Small intestine (tissue), 7 donors: ENCODE results near the gene PLEKHS1. TPM values are rescaled to one million over a fixed set of nuclear protein-coding genes. Genes with fewer than 3 reads are reported as not detected.
A peak's percentile ranks its signal among the peaks of the same experiment; 100 is the strongest.
"Not testable (repeated sequence)": the region's sequence is repeated elsewhere in the genome, so short reads cannot be mapped to it uniquely, and the experiment has no call there.

Experiments
- DNase-seq, 2 donors: peaks; one replicate each; pipeline versions ENCODE4 v3.0.0 to v3.0.0-alpha.2; 2013
- FAIRE-seq: peaks from 2 replicates; lab custom pipeline; 2012; peaks lifted over from hg19 to GRCh38; lab: Jason Lieb, UNC
- H3K27ac ChIP-seq, 3 donors: one replicate each; pipeline ENCODE4 v1.5.1; 2013; ENCODE audit warnings: low read length in 2 of 3, mild to moderate bottlenecking in 2 of 3, control low read depth in 1 of 3, inconsistent platforms in 1 of 3, low read depth in 1 of 3, moderate library complexity in 1 of 3
- H3K27me3 ChIP-seq, 3 donors: one replicate each; pipeline ENCODE4 v1.6.1; 2013; ENCODE audit warnings: low read length in 3 of 3, inconsistent platforms in 1 of 3; ENCODE audit not compliant: control insufficient read depth in 3 of 3, insufficient read depth in 3 of 3
- H3K36me3 ChIP-seq, 3 donors: one replicate each; pipeline ENCODE4 v1.6.1; 2013; ENCODE audit warnings: low read length in 3 of 3, inconsistent platforms in 1 of 3, low read depth in 1 of 3, mild to moderate bottlenecking in 1 of 3, moderate library complexity in 1 of 3; ENCODE audit not compliant: control insufficient read depth in 3 of 3, insufficient read depth in 2 of 3
- H3K4me1 ChIP-seq, 3 donors: one replicate each; pipeline ENCODE4 v1.6.1; 2013; ENCODE audit warnings: low read length in 2 of 3, inconsistent platforms in 1 of 3, low read depth in 1 of 3, mild to moderate bottlenecking in 1 of 3, moderate library complexity in 1 of 3; ENCODE audit not compliant: control insufficient read depth in 3 of 3, insufficient read depth in 2 of 3
- H3K4me3 ChIP-seq, 3 donors: one replicate each; pipeline ENCODE4 v1.5.1; 2013; ENCODE audit warnings: low read length in 3 of 3, control low read depth in 1 of 3, inconsistent platforms in 1 of 3, low read depth in 1 of 3, mild to moderate bottlenecking in 1 of 3, moderate library complexity in 1 of 3
- H3K9me3 ChIP-seq, 2 donors: one replicate each; pipeline ENCODE4 v1.6.1; 2013; ENCODE audit warnings: low read depth in 1 of 2, low read length in 1 of 2; ENCODE audit not compliant: control insufficient read depth in 2 of 2, insufficient read depth in 1 of 2
- WGBS, 3 donors: extraction: QIAGEN DNeasy Blood & Tissue Kit; methylation state at CpG; one replicate each; pipeline ENCODE4 v1.1.7; 2013; 5-methylcytosine and 5-hydroxymethylcytosine counted together
- polyA plus RNA-seq, 4 donors: library from polyadenylated mRNA; stranded (reverse) in 3 of 4; unstranded in 1 of 4; fragments of 200-250 nt in 3 of 4; fragments of 120-200 nt in 1 of 4; gene quantifications; one replicate each; pipeline versions ENCODE4 v1.2.1 to v1.2.3, GENCODE V29; 2013
- donor health status: healthy with polysubstance abuse.
- donor health status: control.
- donor health status: control.
- donor health status: Bipolar disorder and iron deficiency.
- donor health status: healthy.

Gene PLEKHS1
- polyA plus RNA-seq, 4 donors: 23.1 to 60.0 (median 39.8) TPM

- WGBS, 3 donors: 82 to 86% (median 85%) methylated on average over 8 of the region's 8 CpGs
- no peaks in the 10 kb centered on the region for H3K9me3 ChIP-seq
- no peaks in the 10 kb centered on the region for H3K27me3 ChIP-seq
- H3K27ac ChIP-seq: no peak overlapping the region
- no peak overlapping the region for H3K4me3 ChIP-seq
- DNase-seq (no peak), FAIRE-seq (no peak)
- peaks cover 0 to 7% (median 0%) of the 10 kb centered on the region in 3 donors for H3K36me3 ChIP-seq
- no peaks in the 10 kb centered on the region for H3K4me1 ChIP-seq
These were observed 31.7 kb downstream of the PLEKHS1 start for GRCh38 chr10:113782986-113783704.

DNA sequence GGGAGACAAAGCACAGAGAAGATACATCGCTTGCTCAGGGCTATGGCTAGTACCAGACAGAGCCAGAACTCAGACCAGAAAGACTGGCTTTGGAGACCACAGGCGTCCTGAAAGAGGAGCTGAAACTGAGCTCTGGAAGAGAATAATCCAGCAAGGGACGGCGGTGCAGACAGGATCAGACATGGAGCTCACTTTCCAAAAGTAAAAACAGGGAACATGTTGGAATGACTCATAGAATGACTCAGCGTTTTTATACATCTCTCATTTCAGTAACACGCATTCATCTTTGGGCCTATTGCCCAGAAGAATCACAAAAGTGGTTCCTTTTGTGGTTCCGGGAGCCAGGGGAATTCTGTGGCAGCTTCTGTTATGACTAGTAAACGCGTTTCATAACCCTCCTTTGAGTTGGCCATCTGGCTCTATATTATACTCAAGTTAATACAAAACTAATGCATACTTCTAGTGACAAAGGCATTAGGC, 37.2 kb downstream of the PLEKHS1 start:
- Histone ChIP-seq H3K4me1 (no peaks in the 10 kb centered on the region), H3K4me3 (no peak overlapping the region), H3K27me3 (no peaks in the 10 kb centered on the region), H3K9me3 (no peaks in the 10 kb centered on the region), H3K27ac (no peak overlapping the region), H3K36me3 (no peaks in the 10 kb centered on the region)
- FAIRE-seq (no peak), DNase-seq (peak; percentile 6 to 15)
- 45 to 62% (median 55%) methylated on average over 9 of the region's 9 CpGs for WGBS, 3 donors

DNA sequence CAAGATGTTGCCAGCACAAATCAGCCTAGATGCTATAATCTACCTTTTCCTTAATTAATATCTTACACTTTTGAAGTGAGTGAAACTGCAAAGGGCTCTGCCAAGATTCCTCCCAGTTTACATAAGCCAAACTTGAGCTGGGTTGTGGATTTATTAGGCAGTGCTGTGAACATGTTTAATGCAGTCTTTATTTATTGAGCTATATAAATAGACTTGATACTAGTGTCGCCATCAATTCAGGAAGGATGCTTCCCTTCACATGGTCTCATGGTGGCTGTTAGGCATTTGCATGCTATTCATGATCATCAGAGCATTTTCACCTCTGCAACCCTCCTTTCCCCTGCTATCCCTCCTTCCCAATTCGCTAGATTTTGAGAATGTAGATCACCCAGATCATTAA, 40.2 kb downstream of the PLEKHS1 start:
- H3K27me3 ChIP-seq: no peaks in the 10 kb centered on the region
- 58 to 77% (median 71%) methylated on average over 2 of the region's 2 CpGs for WGBS, 3 donors
- H3K9me3 ChIP-seq: no peaks in the 10 kb centered on the region
- DNase-seq (no peak), FAIRE-seq (no peak)
- H3K4me3 ChIP-seq: no peak overlapping the region
- no peaks in the 10 kb centered on the region for H3K36me3 ChIP-seq
- no peaks in the 10 kb centered on the region for H3K4me1 ChIP-seq
- no peak overlapping the region for H3K27ac ChIP-seq

GRCh38 chr10:113801569-113801968, 50.1 kb downstream of the PLEKHS1 start:
- Histone ChIP-seq H3K9me3 (no peaks in the 10 kb centered on the region), H3K36me3 (no peaks in the 10 kb centered on the region), H3K4me3 (no peak overlapping the region), H3K27me3 (no peaks in the 10 kb centered on the region), H3K4me1 (no peaks in the 10 kb centered on the region), H3K27ac (peak overlapping the region in 1 of 3 donors; percentile 12)
- no peak for FAIRE-seq
- DNase-seq: no peak
- 75 to 90% (median 82%) methylated on average over 6 of the region's 6 CpGs for WGBS, 3 donors

DNA sequence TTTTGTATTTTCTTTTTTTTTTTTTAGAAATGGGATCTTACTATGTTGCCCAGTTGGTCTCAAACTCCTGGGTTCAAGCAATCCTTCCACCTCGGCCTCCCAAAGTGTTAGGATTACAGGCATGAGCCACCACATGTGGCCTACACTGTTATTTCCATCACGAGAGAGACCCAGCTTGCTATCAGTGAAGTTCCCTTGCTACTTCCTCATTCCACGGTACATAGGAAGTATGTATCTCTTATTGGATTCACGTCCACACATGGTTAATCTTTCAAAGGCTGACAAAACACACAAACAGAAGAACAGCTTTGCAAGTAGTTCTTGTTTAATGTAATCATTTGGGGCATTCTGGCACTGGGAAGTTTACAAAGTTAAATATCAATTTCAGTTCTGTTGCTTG, 51.5 kb downstream of the PLEKHS1 start:
- FAIRE-seq (no peak), DNase-seq (peak; percentile 14 to 18)
- no peaks in the 10 kb centered on the region for H3K36me3 ChIP-seq
- no peaks in the 10 kb centered on the region for H3K27me3 ChIP-seq
- no peak overlapping the region for H3K27ac ChIP-seq
- H3K9me3 ChIP-seq: no peaks in the 10 kb centered on the region
- H3K4me1 ChIP-seq: no peaks in the 10 kb centered on the region
- H3K4me3 ChIP-seq: no peak overlapping the region
- WGBS, 3 donors: 26 to 33% (median 33%) methylated on average over 4 of the region's 4 CpGs

DNA sequence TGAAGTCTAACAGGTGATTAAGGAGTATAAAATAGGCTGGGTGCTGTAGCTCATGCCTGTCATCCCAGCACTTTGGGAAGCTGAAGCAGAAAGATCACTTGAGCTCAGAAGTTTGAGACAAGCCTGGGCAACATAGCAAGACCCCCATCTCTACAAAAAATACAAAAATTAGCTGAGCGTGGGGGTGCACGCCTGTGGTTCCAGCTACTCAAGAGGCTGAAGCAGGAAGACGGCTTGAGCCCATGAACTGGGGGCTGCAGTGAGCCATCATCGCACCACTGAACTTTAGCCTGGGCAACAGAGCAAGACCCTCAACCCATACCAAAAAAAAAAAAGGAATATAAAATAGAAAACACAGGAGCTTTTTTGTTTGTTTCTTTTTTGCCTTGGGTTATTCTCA, 55.0 kb downstream of the PLEKHS1 start:
- H3K9me3 ChIP-seq: no peaks in the 10 kb centered on the region
- WGBS, 3 donors: 93 to 96% (median 96%) methylated on average over 4 of the region's 4 CpGs
- H3K4me3 ChIP-seq: no peak overlapping the region
- H3K27ac ChIP-seq: no peak overlapping the region
- no peaks in the 10 kb centered on the region for H3K27me3 ChIP-seq
- H3K36me3 ChIP-seq: no peaks in the 10 kb centered on the region
- DNase-seq: no peak
- no peak for FAIRE-seq
- H3K4me1 ChIP-seq: no peaks in the 10 kb centered on the region

DNA sequence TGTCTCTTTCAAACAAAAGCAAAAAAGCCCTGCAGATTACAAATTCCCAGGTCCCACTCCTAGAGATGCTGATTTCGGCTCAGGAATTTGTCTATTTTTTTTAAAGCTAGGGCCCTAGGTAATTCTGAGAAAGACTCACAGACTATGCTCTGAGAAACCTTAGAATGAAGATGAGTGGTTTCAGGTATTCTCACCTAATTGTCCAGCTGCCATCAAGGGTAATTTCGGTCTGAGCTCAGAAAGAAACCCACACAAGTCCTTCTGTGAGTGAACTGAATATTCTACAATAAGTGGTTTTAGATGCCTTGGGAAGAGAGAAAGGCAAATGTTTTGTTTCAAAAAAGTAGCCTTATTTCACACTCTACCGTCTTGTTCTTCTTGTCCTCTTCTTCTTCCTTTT, 56.7 kb downstream of the PLEKHS1 start:
- Histone ChIP-seq H3K27me3 (no peaks in the 10 kb centered on the region), H3K9me3 (no peaks in the 10 kb centered on the region), H3K36me3 (no peaks in the 10 kb centered on the region), H3K27ac (no peak overlapping the region), H3K4me3 (no peak overlapping the region), H3K4me1 (no peaks in the 10 kb centered on the region)
- FAIRE-seq (no peak), DNase-seq (no peak)
- 80 to 89% (median 84%) methylated on average over 3 of the region's 3 CpGs for WGBS, 3 donors

DNA sequence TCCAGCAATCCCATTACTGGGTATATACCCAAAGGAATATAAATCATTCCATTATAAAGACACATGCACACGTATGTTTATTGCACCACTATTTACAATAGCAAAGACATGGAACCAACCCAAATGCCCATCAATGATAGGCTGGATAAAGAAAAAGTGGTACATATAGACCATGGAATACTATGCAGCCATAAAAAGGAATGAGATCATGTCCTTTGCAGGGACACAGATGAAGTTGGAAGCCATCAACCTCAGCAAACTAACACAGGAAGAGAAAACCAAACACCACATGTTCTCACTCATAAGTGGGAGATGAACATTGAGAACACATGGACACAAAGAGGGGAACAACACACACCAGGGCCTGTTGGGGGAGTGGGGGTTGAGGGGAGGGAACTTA, 63.2 kb downstream of the PLEKHS1 start:
- DNase-seq, H3K4me3 ChIP-seq, H3K4me1 ChIP-seq, FAIRE-seq, H3K27ac ChIP-seq, H3K9me3 ChIP-seq, H3K27me3 ChIP-seq, H3K36me3 ChIP-seq: not testable (repeated sequence)
- 69 to 94% (median 88%) methylated on average over 1 of the region's 1 CpG for WGBS, 3 donors

DNA sequence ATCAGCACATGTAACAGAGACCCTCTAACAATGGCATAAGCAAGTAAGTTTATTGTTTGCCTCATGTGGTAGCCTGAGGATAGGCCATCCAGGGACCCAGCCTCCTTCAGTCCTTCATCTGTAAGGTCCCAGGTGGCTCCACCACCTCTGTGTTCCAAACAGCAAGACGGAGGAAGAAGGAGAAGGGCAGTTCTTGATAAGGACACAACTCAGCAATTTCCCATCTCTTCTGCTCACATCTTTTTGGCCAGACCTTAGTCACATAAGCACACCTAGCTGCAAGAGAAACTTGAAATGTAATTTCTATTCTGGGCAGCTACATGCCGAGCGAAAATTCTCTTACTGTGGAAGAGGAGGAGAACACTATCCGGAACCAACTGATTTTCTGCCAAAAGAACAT, 68.5 kb downstream of the PLEKHS1 start:
- Histone ChIP-seq H3K4me1 (no peaks in the 10 kb centered on the region), H3K9me3 (peaks cover 0 to 3% of the 10 kb centered on the region in 2 donors), H3K4me3 (no peak overlapping the region), H3K27me3 (no peaks in the 10 kb centered on the region), H3K27ac (no peak overlapping the region), H3K36me3 (no peaks in the 10 kb centered on the region)
- DNase-seq (no peak), FAIRE-seq (no peak)
- 87 to 97% (median 89%) methylated on average over 4 of the region's 4 CpGs for WGBS, 3 donors
